Upper lobe of right lung (tissue), 1 donor: ENCODE results near the gene ANGPT4. TPM values are rescaled to one million over a fixed set of nuclear protein-coding genes. Genes with fewer than 3 reads are reported as not detected.

Experiments used
- ATAC-seq: fragments of 200-7000 bp; cut with Tn5 transposase; one replicate; pipeline ENCODE4 v1.9.1; 2020; ENCODE audit warnings: mild to moderate bottlenecking, moderate library complexity
- DNase-seq: peaks from one replicate; pipeline ENCODE4 v3.0.0-alpha.2; 2020
- H3K27ac ChIP-seq: fragments of 200-600 bp; one replicate; pipeline ENCODE4 v1.8.0; 2022
- H3K27me3 ChIP-seq: fragments of 200-600 bp; one replicate; pipeline ENCODE4 v1.8.0; 2022; ENCODE audit warnings: mild to moderate bottlenecking
- H3K36me3 ChIP-seq: fragments of 200-600 bp; one replicate; pipeline ENCODE4 v1.8.0; 2022
- H3K4me1 ChIP-seq: fragments of 200-600 bp; one replicate; pipeline ENCODE4 v1.8.0; 2022
- H3K4me3 ChIP-seq: fragments of 200-600 bp; one replicate; pipeline ENCODE4 v1.8.0; 2022; ENCODE audit warnings: mild to moderate bottlenecking
- H3K9me3 ChIP-seq: fragments of 200-600 bp; one replicate; pipeline ENCODE4 v1.8.0; 2022
- CTCF ChIP-seq: fragments of 200-600 bp; IDR thresholded peaks from one replicate; pipeline ENCODE4 v1.8.0; 2022; ENCODE audit warnings: antibody characterized with exemption
- intact Hi-C: fragments of 100-400 bp; cut with DNase I; formaldehyde crosslinking; loops from one replicate; pipeline ENCODE4 v1.11.0; 2022
- total RNA-seq: library from RNA; stranded (reverse); fragmentation: NEBNext Ultra II Directional; extraction: Animal tissue kit (Norgen Biotek cat#: 25700); gene quantifications from one replicate; pipeline ENCODE4 v1.2.1, GENCODE V29; 2021
- donor health status: DM: no; HTN: yes; CAD: no; lungs with severe emphysema.

ANGPT4 gene
- total RNA-seq, 1 donor from 2014 or later, result 0.81 TPM

DNA sequence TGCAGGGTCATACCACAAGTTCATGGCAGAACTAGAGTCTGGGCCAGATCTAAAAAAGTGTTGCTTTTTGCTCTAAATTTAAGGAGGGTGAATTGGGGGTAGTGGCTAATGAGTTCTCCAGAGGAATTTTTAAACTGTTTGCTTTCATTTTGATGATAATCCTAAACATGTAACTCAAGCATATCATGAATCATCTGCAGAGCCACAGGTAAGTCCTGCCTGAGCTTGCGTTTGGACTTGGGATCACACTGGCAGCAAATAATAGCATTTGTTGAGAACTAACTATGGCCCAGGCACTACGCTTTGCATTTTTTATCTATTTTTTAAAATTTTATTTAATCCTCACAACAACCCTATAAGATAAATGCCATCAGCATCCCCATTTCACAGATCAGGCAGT lies 55.2 kb downstream of the ANGPT4 start:
- intact Hi-C loops, result no loop called here
- DNase-seq (no peak), ATAC-seq (no peak)
- H3K4me1 ChIP-seq, result peaks cover 3% of the 10 kb centered on the region
- H3K27ac ChIP-seq, result no peak overlapping the region
- no peaks in the 10 kb centered on the region for H3K9me3 ChIP-seq
- no peak overlapping the region for H3K4me3 ChIP-seq
- no peaks in the 10 kb centered on the region for H3K36me3 ChIP-seq
- no peak for TF ChIP-seq CTCF
- H3K27me3 ChIP-seq, result no peaks in the 10 kb centered on the region

DNA sequence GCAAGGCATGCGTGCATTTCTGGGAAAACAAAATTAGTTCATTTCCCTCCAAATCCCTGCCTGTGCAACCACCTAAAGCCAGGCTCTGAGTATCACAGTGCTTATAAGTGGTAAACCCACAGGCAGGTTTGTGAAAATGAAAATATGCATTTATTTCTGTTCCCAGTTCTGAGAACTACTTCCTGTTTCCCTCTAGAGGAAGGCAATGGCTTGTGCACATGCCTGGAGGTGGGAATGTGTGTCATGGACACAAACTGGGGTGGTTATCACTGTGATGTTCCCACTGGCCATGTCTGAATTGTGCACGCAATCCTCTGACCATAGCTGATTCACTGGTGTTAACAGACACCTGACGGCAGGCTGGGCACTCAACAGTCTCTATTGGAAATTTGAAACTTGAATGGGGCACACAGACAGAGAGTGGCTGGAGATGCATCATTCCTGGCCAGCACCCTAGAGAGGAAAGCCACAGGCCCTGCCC lies 56.3 kb downstream of the ANGPT4 start:
- H3K36me3 ChIP-seq, result no peaks in the 10 kb centered on the region
- no peak overlapping the region for H3K27ac ChIP-seq
- no peak for TF ChIP-seq CTCF
- intact Hi-C loops, result no loop called here
- peak; percentile 18 for ATAC-seq
- no peak for DNase-seq
- H3K4me1 ChIP-seq, result peaks cover 8% of the 10 kb centered on the region
- no peaks in the 10 kb centered on the region for H3K9me3 ChIP-seq
- H3K4me3 ChIP-seq, result no peak overlapping the region
- no peaks in the 10 kb centered on the region for H3K27me3 ChIP-seq

DNA sequence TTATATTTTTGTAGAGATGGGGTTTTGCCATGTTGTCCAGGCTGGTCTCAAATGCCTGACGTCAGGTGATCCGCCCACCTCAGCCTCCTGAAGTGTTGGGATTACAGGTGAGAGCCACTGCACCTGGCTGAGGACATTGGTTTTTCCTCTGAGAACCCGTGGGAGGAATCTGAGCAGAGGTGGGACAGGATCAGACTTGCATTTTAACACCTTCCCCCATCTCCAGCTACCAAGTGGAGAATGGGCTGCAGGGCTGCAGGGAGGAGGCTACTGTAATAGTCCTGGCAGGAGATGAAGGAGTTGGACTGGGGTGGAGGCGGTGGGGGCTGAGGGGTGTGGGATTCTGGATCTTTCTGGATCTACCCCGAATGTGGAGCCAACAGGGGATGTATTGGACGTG lies 58.1 kb downstream of the ANGPT4 start:
- Histone ChIP-seq H3K4me1 (peaks cover 8% of the 10 kb centered on the region), H3K27ac (no peak overlapping the region), H3K36me3 (no peaks in the 10 kb centered on the region), H3K9me3 (no peaks in the 10 kb centered on the region), H3K4me3 (no peak overlapping the region), H3K27me3 (no peaks in the 10 kb centered on the region)
- TF ChIP-seq CTCF, result no peak
- DNase-seq, result no peak
- ATAC-seq, result no peak
- intact Hi-C loops, result no loop called here

- H3K27me3 ChIP-seq, result no peaks in the 10 kb centered on the region
- no peaks in the 10 kb centered on the region for H3K9me3 ChIP-seq
- peak; percentile 76 for DNase-seq
- no peak for TF ChIP-seq CTCF
- intact Hi-C loops, result no loop called here
- H3K36me3 ChIP-seq, result no peaks in the 10 kb centered on the region
- H3K4me3 ChIP-seq, result no peak overlapping the region
- peak; percentile 78 for ATAC-seq
- H3K27ac ChIP-seq, result no peak overlapping the region
- H3K4me1 ChIP-seq, result peaks cover 8% of the 10 kb centered on the region
These were observed 59.8 kb downstream of the ANGPT4 start for GRCh38 chr20:856361-856775.

DNA sequence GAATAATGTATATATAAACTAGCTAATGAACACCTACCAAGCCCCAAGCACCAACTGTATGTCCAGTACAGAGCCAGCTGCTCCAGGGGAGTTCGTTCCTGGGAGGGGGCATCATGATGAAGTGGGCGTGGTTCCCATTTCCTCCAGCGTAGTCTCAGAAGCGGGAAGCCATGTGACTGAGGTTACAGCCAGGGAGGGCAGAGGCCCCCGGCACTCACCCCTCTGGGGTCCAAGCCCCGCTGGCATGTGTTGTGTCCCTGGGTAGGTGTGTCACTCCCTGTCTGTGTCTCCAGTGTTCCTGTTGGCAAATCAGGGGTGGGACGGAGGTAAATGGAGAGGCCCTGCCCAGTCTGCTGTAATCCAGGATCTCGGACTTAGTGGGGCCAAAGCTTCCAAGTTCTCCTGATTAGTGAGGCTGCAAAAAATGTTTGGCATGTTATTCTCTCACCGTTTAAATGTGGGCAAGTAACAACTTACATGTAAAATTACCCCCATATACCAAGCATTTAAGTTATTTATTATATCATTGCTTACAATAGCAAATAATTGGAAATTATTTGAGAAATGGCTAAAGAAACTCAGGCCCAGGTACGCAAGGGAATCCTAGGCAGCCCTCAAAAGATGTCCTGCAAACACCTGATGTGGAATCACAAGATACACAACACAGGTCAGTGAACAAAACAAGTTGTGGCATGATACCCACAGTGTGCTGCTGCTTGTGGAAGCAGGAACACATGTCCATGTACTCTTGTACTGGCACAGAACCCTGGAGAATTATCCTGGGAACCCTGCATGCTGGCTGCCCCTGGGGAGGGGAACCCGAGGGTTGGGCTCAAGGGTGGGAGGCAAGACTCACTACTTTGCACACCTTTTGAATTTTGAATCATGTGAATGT lies 60.4 kb downstream of the ANGPT4 start:
- no peak overlapping the region for H3K27ac ChIP-seq
- H3K9me3 ChIP-seq, result no peaks in the 10 kb centered on the region
- intact Hi-C loops, result no loop called here
- ATAC-seq (no peak), DNase-seq (no peak)
- H3K4me1 ChIP-seq, result peaks cover 8% of the 10 kb centered on the region
- no peaks in the 10 kb centered on the region for H3K36me3 ChIP-seq
- no peaks in the 10 kb centered on the region for H3K27me3 ChIP-seq
- TF ChIP-seq CTCF, result no peak
- no peak overlapping the region for H3K4me3 ChIP-seq
